Heart left ventricle (tissue), 16 donors: ENCODE results near the gene ADPRHL1. TPM values are rescaled to one million over a fixed set of nuclear protein-coding genes. Genes with fewer than 3 reads are reported as not detected.
A peak's percentile ranks its signal among the peaks of the same experiment; 100 is the strongest.
"Not testable (repeated sequence)": the region's sequence is repeated elsewhere in the genome, so short reads cannot be mapped to it uniquely, and the experiment has no call there.

Experiments
- ATAC-seq, 4 donors: fragments of 200-7000 bp; cut with Tn5 transposase; one replicate each; pipeline ENCODE4 v1.9.1; 2020 to 2022; ENCODE audit warnings: moderate library complexity in 4 of 4, mild to moderate bottlenecking in 3 of 4, moderate number of reproducible peaks in 1 of 4
- DNase-seq, 5 donors: peaks; one replicate each; pipeline ENCODE4 v3.0.0-alpha.2; 2020
- H3K27ac ChIP-seq, 12 donors: fragments of 200-600 bp; sonication (generic) in 4 of 12; one replicate each; pipeline versions ENCODE4 v1.5.0 to v1.8.0; 2016 to 2022; ENCODE audit warnings: mild to moderate bottlenecking in 2 of 12
- H3K27me3 ChIP-seq, 9 donors: fragments of 200-600 bp; sonication (generic) in 2 of 9; one replicate each; pipeline versions ENCODE4 v1.5.1 to v1.8.0; 2016 to 2022; ENCODE audit warnings: mild to moderate bottlenecking in 3 of 9
- H3K36me3 ChIP-seq, 9 donors: fragments of 200-600 bp; sonication (generic) in 2 of 9; one replicate each; pipeline versions ENCODE4 v1.5.0 to v1.8.0; 2018 to 2022; ENCODE audit warnings: mild to moderate bottlenecking in 2 of 9
- H3K4me1 ChIP-seq, 12 donors: fragments of 200-600 bp; sonication (generic) in 4 of 12; one replicate each; pipeline versions ENCODE4 v1.5.0 to v1.8.0; 2016 to 2022; ENCODE audit warnings: mild to moderate bottlenecking in 3 of 12
- H3K4me3 ChIP-seq, 12 donors: fragments of 200-600 bp; sonication (generic) in 4 of 12; one replicate each; pipeline versions ENCODE4 v1.5.0 to v1.8.0; 2017 to 2022; ENCODE audit warnings: mild to moderate bottlenecking in 9 of 12, moderate library complexity in 4 of 12
- H3K9me3 ChIP-seq, 12 donors: fragments of 200-600 bp; sonication (generic) in 4 of 12; one replicate each; pipeline versions ENCODE4 v1.5.0 to v1.8.0; 2016 to 2022; ENCODE audit warnings: mild to moderate bottlenecking in 1 of 12
- POLR2A ChIP-seq, 2 donors: fragments of 450-650 bp; IDR thresholded peaks; one replicate each; pipeline ENCODE4 v1.6.1; 2017; ENCODE audit warnings: antibody characterized with exemption in 2 of 2, mild to moderate bottlenecking in 2 of 2, moderate library complexity in 2 of 2
- WGBS, 4 donors: extraction: QIAGEN DNeasy Blood & Tissue Kit in 2 of 4; methylation state at CpG; one replicate each; pipeline versions ENCODE4 v1.1.5 to v1.1.7; 2013 to 2018; 5-methylcytosine and 5-hydroxymethylcytosine counted together
- intact Hi-C, 10 donors: fragments of 100-400 bp; cut with DNase I; formaldehyde crosslinking; loops; one replicate each; pipeline versions ENCODE4 v1.11.1 to v1.14.2; 2022
- polyA plus RNA-seq, 2 donors: library from polyadenylated mRNA; stranded (reverse); fragments of 200-250 nt; gene quantifications; one replicate each; pipeline ENCODE4 v1.2.3, GENCODE V29; 2013
- total RNA-seq, 9 donors: library from RNA; depleted of rRNA in 2 of 9; stranded (reverse); fragments of >200 nt in 2 of 9; fragmentation: NEBNext Ultra II Directional in 3 of 9; extraction: Animal tissue kit (Norgen Biotek cat#: 25700) in 3 of 9; gene quantifications; one replicate each; pipeline versions ENCODE4 v1.1.0 to v1.2.4, GENCODE V29; 2016 to 2023
- TF ChIP-seq, protein P1 (sequence below), 12 donors: fragments of 200-600 bp; sonication (generic) in 4 of 12; IDR thresholded peaks; one replicate each; pipeline versions ENCODE4 v1.5.0 to v1.8.0; 2018 to 2022; ENCODE audit warnings: antibody characterized with exemption in 12 of 12, mild to moderate bottlenecking in 5 of 12
- donor health status: ischemic (EF 13 %, LVEDD 7.1; RV severe dilation, severe dysfunction).
- donor health status: healthy with polysubstance abuse.
- donor health status: DM: no; HTN: yes; CAD: no.
- donor health status: DM: no; HTN: no; CAD: no.
- donor health status: ischemic (EF 25% LVEDD 6.9; RV normal size, moderate dysfunction).
- donor health status: ischemic (EF 25% LVEDD 5.7; RV mildly dilated, moderate dysfunction).
- donor health status: healthy.
- donor health status: DM: yes; HTN: yes; CAD: no.
- donor health status: ischemic (EF 35%, LVEDD 5.7; RV mildly dilated, moderate dysfunction).
- donor health status: nonischemic (EF 11% LVEDD 7.7; RV severe dilation, severe dysfunction).
- donor health status: DM: yes; HTN: yes; CAD: no.
- donor health status: PGD.
- donor health status: ischemic (EF 29% LVEDD 5.4; RV normal size, mild dysfunction).
- donor health status: nonischemic (EF 23%, LVEDD 6.1; RV moderate dilation, normal function).

The ADPRHL1 gene
- total and polyA plus RNA-seq, 11 donors: 160 to 774 (median 521) TPM

DNA sequence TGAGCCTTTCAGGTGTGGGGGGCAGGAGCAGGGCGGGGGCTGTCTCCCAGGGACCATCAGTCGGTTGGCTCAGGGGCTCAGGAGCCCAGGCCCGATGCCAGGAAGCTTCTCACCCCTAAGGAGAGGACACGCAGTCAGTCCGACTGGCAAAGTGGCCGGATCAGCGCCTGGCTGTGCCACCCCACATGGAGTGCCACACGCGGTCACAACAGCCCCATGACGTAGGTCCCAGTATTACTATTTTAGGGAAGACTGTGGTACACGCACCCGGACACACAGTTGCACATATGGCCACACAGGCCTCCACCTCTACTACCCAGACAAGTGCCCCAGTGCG lies 60.1 kb downstream of the ADPRHL1 start:
- Histone ChIP-seq H3K36me3 (no peaks in the 10 kb centered on the region), H3K4me3 (peak overlapping the region in 11 of 12 donors; percentile 53 to 93 (median 82)), H3K27ac (peak overlapping the region in 3 of 12 donors; percentile 63 to 85 (median 80)), H3K4me1 (peaks cover 0 to 16% (median 8%) of the 10 kb centered on the region in 12 donors), H3K27me3 (no peaks in the 10 kb centered on the region), H3K9me3 (peaks cover 0 to 10% (median 0%) of the 10 kb centered on the region in 12 donors)
- WGBS, 4 donors: 50 to 63% (median 58%) methylated on average over 13 of the region's 13 CpGs
- no peak for TF ChIP-seq POLR2A (IDR thresholded peaks at IDR 0.05)
- TF ChIP-seq, protein P1, sequence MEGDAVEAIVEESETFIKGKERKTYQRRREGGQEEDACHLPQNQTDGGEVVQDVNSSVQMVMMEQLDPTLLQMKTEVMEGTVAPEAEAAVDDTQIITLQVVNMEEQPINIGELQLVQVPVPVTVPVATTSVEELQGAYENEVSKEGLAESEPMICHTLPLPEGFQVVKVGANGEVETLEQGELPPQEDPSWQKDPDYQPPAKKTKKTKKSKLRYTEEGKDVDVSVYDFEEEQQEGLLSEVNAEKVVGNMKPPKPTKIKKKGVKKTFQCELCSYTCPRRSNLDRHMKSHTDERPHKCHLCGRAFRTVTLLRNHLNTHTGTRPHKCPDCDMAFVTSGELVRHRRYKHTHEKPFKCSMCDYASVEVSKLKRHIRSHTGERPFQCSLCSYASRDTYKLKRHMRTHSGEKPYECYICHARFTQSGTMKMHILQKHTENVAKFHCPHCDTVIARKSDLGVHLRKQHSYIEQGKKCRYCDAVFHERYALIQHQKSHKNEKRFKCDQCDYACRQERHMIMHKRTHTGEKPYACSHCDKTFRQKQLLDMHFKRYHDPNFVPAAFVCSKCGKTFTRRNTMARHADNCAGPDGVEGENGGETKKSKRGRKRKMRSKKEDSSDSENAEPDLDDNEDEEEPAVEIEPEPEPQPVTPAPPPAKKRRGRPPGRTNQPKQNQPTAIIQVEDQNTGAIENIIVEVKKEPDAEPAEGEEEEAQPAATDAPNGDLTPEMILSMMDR (IDR thresholded peaks at IDR 0.05): no peak
- intact Hi-C loops: loop anchor here in 9 of 10 donors (5.0 to 10.0 kb wide), 10 partner anchors 96 to 456 kb away; partner anchors contain the start of gene LAMP1 (in 3 of the 9)
- DNase-seq (peak in 3 of 5 donors; percentile 61 to 66 (median 66)), ATAC-seq (peak in 3 of 4 donors; percentile 45 to 66 (median 51))

DNA sequence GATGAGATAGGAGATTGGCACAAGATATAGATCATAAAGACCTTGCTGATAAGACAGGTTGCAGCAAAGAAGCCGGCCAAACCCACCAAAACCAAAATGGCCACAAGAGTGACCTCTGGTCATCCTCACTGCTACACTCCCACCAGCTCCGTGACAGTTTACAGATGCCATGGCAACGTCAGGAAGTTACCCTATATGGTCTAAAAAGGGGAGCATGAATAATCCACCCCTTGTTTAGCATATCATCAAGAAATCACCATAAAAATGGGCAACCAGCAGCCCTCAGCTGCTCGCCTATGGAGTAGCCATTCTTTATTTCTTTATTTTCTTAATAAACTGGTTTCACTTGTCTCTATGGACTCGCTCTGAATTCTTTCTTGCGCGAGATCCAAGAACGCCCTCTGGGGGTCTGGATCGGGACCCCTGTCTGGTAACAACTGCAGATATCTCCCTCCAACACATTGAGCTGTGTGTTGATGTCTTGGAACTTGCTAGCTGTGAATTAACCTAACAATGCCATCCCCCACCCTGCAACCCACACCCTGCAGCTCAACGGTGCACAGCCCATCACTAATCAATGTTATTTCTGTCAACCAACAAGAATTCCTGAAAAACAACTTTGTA lies 62.3 kb downstream of the ADPRHL1 start:
- H3K36me3 ChIP-seq: no peaks in the 10 kb centered on the region
- DNase-seq (no peak), ATAC-seq (no peak)
- H3K4me1 ChIP-seq: peaks cover 0 to 14% (median 7%) of the 10 kb centered on the region in 12 donors
- H3K27me3 ChIP-seq: no peaks in the 10 kb centered on the region
- H3K4me3 ChIP-seq: no peak overlapping the region
- 55 to 57% (median 56%) methylated on average over 10 of the region's 10 CpGs for WGBS, 4 donors
- no peak for TF ChIP-seq POLR2A (IDR thresholded peaks at IDR 0.05)
- TF ChIP-seq, protein P1 (IDR thresholded peaks at IDR 0.05): no peak
- no peak overlapping the region for H3K27ac ChIP-seq
- intact Hi-C loops: loop anchor here in 9 of 10 donors (5.0 to 10.0 kb wide), 10 partner anchors 94 to 454 kb away; partner anchors contain the start of gene LAMP1 (in 3 of the 9)
- H3K9me3 ChIP-seq: peaks cover 0 to 16% (median 0%) of the 10 kb centered on the region in 12 donors

DNA sequence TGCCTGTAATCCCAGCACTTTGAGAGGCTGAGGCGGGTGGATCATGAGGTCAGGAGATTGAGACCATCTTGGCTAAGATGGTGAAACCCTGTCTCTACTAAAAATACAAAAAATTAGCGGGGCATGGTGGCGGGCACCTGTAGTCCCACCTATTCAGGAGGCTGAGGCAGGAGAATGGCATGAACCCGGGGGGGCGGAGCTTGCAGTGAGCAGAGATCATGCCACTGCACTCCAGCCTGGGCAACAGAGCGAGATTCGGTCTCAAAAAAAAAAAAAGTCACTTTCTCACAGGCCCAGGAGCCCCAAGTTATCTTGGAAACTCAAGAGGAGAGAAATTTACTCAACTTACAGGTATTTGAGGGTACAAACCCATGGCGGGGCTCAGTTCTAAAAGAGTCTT lies 63.7 kb downstream of the ADPRHL1 start:
- Histone ChIP-seq H3K9me3 (peaks cover 0 to 16% (median 0%) of the 10 kb centered on the region in 12 donors), H3K4me1 (peaks cover 0 to 14% (median 7%) of the 10 kb centered on the region in 12 donors)
- intact Hi-C loops, ATAC-seq, DNase-seq, H3K4me3 ChIP-seq, H3K36me3 ChIP-seq, H3K27ac ChIP-seq, H3K27me3 ChIP-seq: not testable (repeated sequence)
- WGBS, 4 donors: 95 to 98% (median 97%) methylated on average over 8 of the region's 8 CpGs

DNA sequence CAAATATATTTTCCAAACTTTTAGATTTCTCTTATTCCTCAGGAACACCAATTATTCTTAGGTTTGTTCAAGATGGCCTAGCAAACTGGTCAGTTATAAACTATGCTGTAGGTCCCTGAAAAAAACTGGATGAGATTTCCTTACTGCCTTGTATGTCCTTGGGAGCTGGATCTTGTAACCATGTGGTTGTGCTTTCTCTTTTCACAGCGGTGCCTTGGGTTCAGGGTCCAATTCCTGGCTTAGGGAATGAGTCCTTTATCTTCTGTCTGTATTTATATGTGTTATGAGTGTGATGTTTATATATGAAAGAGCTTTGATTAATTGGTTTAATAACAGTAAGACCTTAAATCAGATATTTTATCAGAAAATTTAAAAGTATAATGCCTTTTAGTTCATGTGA lies 65.9 kb downstream of the ADPRHL1 start:
- DNase-seq: no peak
- H3K27me3 ChIP-seq: no peaks in the 10 kb centered on the region
- no peak overlapping the region for H3K27ac ChIP-seq
- no peak for ATAC-seq
- peaks cover 0 to 35% (median 3%) of the 10 kb centered on the region in 12 donors for H3K9me3 ChIP-seq
- TF ChIP-seq POLR2A (IDR thresholded peaks at IDR 0.05): no peak
- TF ChIP-seq, protein P1 (IDR thresholded peaks at IDR 0.05): no peak
- H3K4me1 ChIP-seq: no peaks in the 10 kb centered on the region
- intact Hi-C loops: no loop called here
- WGBS, 4 donors: 62 to 95% (median 93%) methylated on average over 1 of the region's 1 CpG
- H3K36me3 ChIP-seq: no peaks in the 10 kb centered on the region
- no peak overlapping the region for H3K4me3 ChIP-seq
